Ectodermal cell (in vitro differentiated cells): ENCODE results near the gene IRF1.

Experiments
- H3K27ac ChIP-seq: 2 replicates; pipeline ENCODE4 v1.7.0; 2013; ENCODE audit warnings: mild to moderate bottlenecking, low read depth, low read length; ENCODE audit not compliant: insufficient read depth, poor library complexity, severe bottlenecking
- H3K27me3 ChIP-seq: 2 replicates; pipeline ENCODE4 v1.7.0; 2013; ENCODE audit warnings: mild to moderate bottlenecking, low read length; ENCODE audit not compliant: insufficient read depth, control insufficient read depth, poor library complexity, severe bottlenecking
- H3K36me3 ChIP-seq: one replicate; pipeline ENCODE4 v1.7.0; 2013; ENCODE audit warnings: low read length; ENCODE audit not compliant: control insufficient read depth, insufficient read depth
- H3K4me1 ChIP-seq: one replicate; pipeline ENCODE4 v1.7.0; 2013; ENCODE audit warnings: low read length; ENCODE audit not compliant: control insufficient read depth, insufficient read depth
- H3K4me3 ChIP-seq: 2 replicates; pipeline ENCODE4 v1.7.0; 2013; ENCODE audit warnings: low read depth, low read length, control low read depth; ENCODE audit not compliant: insufficient read depth
- H3K9me3 ChIP-seq: 2 replicates; pipeline ENCODE4 v1.7.0; 2013; ENCODE audit warnings: mild to moderate bottlenecking, low read length, moderate library complexity; ENCODE audit not compliant: control insufficient read depth
- WGBS, 2 experiments: methylation state at CpG; one replicate each; pipeline ENCODE4 v1.1.7; 2013; ENCODE audit warnings: missing lambda C conversion rate in 2 of 2; 5-methylcytosine and 5-hydroxymethylcytosine counted together

The IRF1 gene

DNA sequence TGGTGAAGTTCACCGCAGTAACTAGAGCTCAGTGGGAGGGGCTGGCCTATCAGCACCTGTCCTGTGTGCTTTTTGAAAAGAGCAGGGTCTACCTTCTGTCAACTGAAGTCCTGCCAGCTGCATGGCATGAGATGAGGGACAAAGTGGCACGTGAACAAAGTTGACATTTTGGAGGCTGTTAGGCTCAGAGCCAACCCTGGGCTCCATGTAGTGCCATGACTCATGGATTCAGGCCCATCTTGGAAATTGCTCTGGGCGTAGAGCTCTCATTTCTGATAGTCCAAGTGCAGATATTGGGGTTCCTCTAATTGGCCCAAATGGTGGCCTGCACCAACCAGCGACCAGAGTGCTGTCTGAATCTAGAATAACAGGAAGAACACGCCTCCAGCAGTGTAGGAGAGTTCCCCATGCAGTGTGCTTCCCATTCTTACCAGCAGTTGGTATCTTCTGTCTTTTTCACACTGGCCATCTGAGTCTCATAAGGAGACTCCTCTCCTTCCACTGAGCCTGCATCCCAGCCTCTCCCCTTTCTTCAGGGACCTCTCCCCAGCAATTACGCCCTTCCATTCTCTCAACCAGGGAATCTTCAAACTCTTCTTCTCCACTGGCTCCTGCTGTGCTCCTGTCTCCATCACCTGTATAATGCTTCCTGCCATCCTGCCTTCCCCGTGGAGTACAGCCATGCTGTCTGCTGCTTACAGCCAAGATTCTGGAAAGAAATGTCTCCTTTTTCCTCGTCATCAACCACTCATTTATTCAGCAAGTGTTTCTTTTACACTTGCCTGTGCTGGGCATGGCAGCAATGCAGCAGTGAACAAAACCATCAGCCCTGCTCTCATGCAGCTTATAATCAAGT lies 30.4 kb downstream of the IRF1 start:
- Histone ChIP-seq H3K27me3 (no peaks in the 10 kb centered on the region), H3K27ac (no peak overlapping the region), H3K9me3 (no peaks in the 10 kb centered on the region), H3K36me3 (no peaks in the 10 kb centered on the region), H3K4me3 (no peak overlapping the region), H3K4me1 (peaks cover 20% of the 10 kb centered on the region)
- WGBS, 2 experiments, result 87 to 92% methylated on average over 8 of the region's 8 CpGs

- Histone ChIP-seq H3K4me3 (no peak overlapping the region), H3K27ac (no peak overlapping the region), H3K4me1 (peaks cover 12% of the 10 kb centered on the region), H3K36me3 (no peaks in the 10 kb centered on the region), H3K27me3 (no peaks in the 10 kb centered on the region), H3K9me3 (no peaks in the 10 kb centered on the region)
- 84 to 85% methylated on average over 12 of the region's 12 CpGs for WGBS, 2 experiments
Observed at GRCh38 chr5:132459031-132459982, 31.3 kb downstream of the IRF1 start.

DNA sequence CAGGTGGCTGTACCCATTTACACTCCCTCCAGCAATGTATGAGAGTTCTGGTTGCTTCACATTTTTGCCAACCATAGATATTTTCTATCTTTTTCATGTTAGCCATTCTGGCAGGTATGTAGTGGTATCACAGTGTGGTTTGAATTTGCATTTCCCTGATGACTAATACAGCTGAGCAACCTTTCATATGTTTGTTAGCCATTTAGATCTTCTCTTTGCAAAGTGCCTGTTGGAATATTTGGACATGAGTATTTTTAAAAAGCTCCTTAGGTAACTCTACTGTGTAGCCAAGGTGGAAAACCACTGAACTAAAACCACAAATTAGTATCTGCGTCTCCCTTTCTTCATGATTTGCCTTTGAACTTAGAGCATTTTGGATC lies 31.9 kb downstream of the IRF1 start:
- 90 to 100% methylated on average over 1 of the region's 1 CpG for WGBS, 2 experiments
- H3K9me3 ChIP-seq, result no peaks in the 10 kb centered on the region
- no peaks in the 10 kb centered on the region for H3K36me3 ChIP-seq
- H3K27me3 ChIP-seq, result no peaks in the 10 kb centered on the region
- no peak overlapping the region for H3K4me3 ChIP-seq
- no peak overlapping the region for H3K27ac ChIP-seq
- H3K4me1 ChIP-seq, result peaks cover 6% of the 10 kb centered on the region

- Histone ChIP-seq H3K9me3 (no peaks in the 10 kb centered on the region), H3K27me3 (no peaks in the 10 kb centered on the region), H3K27ac (no peak overlapping the region), H3K4me1 (peaks cover 6% of the 10 kb centered on the region), H3K36me3 (no peaks in the 10 kb centered on the region), H3K4me3 (no peak overlapping the region)
- WGBS, 2 experiments, result 92 to 95% methylated on average over 3 of the region's 3 CpGs
Observed at GRCh38 chr5:132458226-132458560, 32.4 kb downstream of the IRF1 start.

GRCh38 chr5:132457371-132458225 lies 33.0 kb downstream of the IRF1 start:
- H3K4me1 ChIP-seq, result peaks cover 6% of the 10 kb centered on the region
- H3K9me3 ChIP-seq, result no peaks in the 10 kb centered on the region
- H3K4me3 ChIP-seq, result no peak overlapping the region
- 88 to 89% methylated on average over 2 of the region's 2 CpGs for WGBS, 2 experiments
- no peaks in the 10 kb centered on the region for H3K27me3 ChIP-seq
- no peaks in the 10 kb centered on the region for H3K36me3 ChIP-seq
- H3K27ac ChIP-seq, result no peak overlapping the region

DNA sequence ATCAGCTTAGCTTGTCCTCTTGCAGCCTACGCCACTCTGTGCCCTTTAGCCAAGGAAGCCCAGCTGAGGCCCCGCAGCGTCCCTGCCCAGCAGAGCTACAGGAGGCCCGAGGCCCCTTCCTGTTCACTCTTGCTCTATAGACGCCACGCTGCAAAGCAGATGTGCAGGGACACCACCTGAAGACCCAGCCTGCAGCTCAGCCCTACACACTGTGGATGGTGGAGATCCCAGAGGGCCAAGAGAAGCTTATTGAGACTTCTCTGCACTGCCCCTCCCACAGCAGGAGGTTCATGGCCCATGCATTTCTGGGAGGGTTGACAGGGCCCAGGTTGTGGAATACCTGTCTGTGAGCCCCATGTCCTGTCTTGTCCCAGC lies 33.6 kb downstream of the IRF1 start:
- peaks cover 6% of the 10 kb centered on the region for H3K4me1 ChIP-seq
- H3K27ac ChIP-seq, result no peak overlapping the region
- no peaks in the 10 kb centered on the region for H3K9me3 ChIP-seq
- no peaks in the 10 kb centered on the region for H3K27me3 ChIP-seq
- no peaks in the 10 kb centered on the region for H3K36me3 ChIP-seq
- no peak overlapping the region for H3K4me3 ChIP-seq
- WGBS, 2 experiments, result 92 to 96% methylated on average over 6 of the region's 6 CpGs

DNA sequence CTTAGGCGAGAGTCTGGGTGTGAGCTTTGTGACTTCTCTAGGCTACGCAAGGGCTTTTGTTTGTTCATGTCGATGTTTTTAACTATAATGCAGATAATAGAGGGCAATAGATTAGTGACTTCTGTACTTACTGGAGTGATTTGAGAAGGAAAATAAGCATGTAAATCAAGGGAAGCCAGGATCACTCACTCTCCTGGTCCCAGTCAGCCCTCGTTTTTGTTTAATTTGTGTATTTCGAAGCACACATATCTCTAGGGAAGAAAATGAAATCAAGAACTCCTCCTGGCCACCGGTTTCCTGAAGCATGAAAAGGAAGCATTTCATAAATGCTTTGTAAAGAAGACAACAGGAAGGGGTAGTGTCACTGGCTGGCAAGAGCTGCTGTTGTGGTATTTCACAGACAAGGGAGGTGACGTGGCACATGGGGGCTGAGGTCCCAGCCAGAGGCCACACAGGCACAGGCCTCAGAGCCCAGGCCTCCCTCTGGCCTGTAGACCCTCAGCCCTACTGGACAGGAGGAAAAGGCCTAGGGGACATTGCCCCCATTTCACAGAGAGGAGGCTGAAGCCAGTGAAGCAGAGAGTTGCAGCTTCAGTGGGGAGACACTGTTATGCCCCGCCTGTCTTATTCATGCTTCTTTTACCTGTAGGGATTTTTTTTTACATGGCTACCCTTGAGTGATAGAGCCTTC lies 34.1 kb downstream of the IRF1 start:
- Histone ChIP-seq H3K36me3 (no peaks in the 10 kb centered on the region), H3K9me3 (no peaks in the 10 kb centered on the region), H3K27ac (no peak overlapping the region), H3K4me3 (no peak overlapping the region), H3K27me3 (no peaks in the 10 kb centered on the region), H3K4me1 (peaks cover 6% of the 10 kb centered on the region)
- WGBS, 2 experiments, result 81 to 86% methylated on average over 8 of the region's 8 CpGs

- peaks cover 6% of the 10 kb centered on the region for H3K4me1 ChIP-seq
- 55 to 62% methylated on average over 5 of the region's 5 CpGs for WGBS, 2 experiments
Observed at GRCh38 chr5:132455614-132456115, 34.9 kb downstream of the IRF1 start.

GRCh38 chr5:132454361-132454760 lies 36.2 kb downstream of the IRF1 start:
- Histone ChIP-seq H3K4me3 (no peak overlapping the region), H3K4me1 (peaks cover 6% of the 10 kb centered on the region), H3K27ac (no peak overlapping the region), H3K36me3 (no peaks in the 10 kb centered on the region), H3K9me3 (no peaks in the 10 kb centered on the region), H3K27me3 (no peaks in the 10 kb centered on the region)
- 85 to 87% methylated on average over 2 of the region's 2 CpGs for WGBS, 2 experiments

More at GRCh38 chr5:132455614-132456115, 34.9 kb downstream of the IRF1 start:
- H3K9me3 ChIP-seq, result no peaks in the 10 kb centered on the region
- no peaks in the 10 kb centered on the region for H3K36me3 ChIP-seq
- H3K27me3 ChIP-seq, result no peaks in the 10 kb centered on the region
- H3K27ac ChIP-seq, result no peak overlapping the region
- no peak overlapping the region for H3K4me3 ChIP-seq
